OCI-LY1 (cell line): ENCODE data around the gene ANO2.

Experiments used
- H2AFZ ChIP-seq: fragments of 200-600 bp; sonication (generic), shearing (Covaris generic); 2 replicates; pipeline ENCODE4 v1.6.0; 2014; ENCODE audit warnings: antibody characterized with exemption, mild to moderate bottlenecking, low read length
- H3F3A ChIP-seq: fragments of 200-600 bp; sonication (generic), shearing (Covaris generic); 2 replicates; pipeline ENCODE4 v1.6.0; 2014; ENCODE audit warnings: mild to moderate bottlenecking, antibody characterized with exemption, low read length, moderate library complexity; ENCODE audit not compliant: insufficient read depth
- H3K27ac ChIP-seq: fragments of 200-600 bp; sonication (generic); 2 replicates; pipeline ENCODE4 v1.5.1; 2014; ENCODE audit warnings: low read length, mixed run types, mild to moderate bottlenecking, low read depth; ENCODE audit not compliant: poor library complexity, severe bottlenecking
- H3K27me3 ChIP-seq: fragments of 200-600 bp; sonication (generic); 2 replicates; pipeline ENCODE4 v1.6.0; 2014; ENCODE audit warnings: antibody characterized with exemption, mild to moderate bottlenecking, low read length, moderate library complexity; ENCODE audit not compliant: insufficient read depth
- H3K36me3 ChIP-seq: fragments of 200-600 bp; sonication (generic); 2 replicates; pipeline ENCODE4 v1.6.1; 2014; ENCODE audit warnings: mild to moderate bottlenecking, antibody characterized with exemption, low read length, moderate library complexity, mixed read lengths; ENCODE audit not compliant: insufficient read depth
- H3K4me1 ChIP-seq: fragments of 200-600 bp; sonication (generic); 2 replicates; pipeline ENCODE4 v1.5.1; 2014; ENCODE audit warnings: mild to moderate bottlenecking, low read length, moderate library complexity; ENCODE audit not compliant: insufficient read depth, severe bottlenecking
- H3K4me2 ChIP-seq: fragments of 200-600 bp; sonication (generic), shearing (Covaris generic); 2 replicates; pipeline ENCODE4 v1.6.1; 2014; ENCODE audit warnings: low read length
- H3K4me3 ChIP-seq: fragments of 200-600 bp; sonication (generic); 2 replicates; pipeline ENCODE4 v1.5.1; 2014; ENCODE audit warnings: low read length, low read depth, mild to moderate bottlenecking, mixed read lengths; ENCODE audit not compliant: poor library complexity, severe bottlenecking
- H3K79me2 ChIP-seq: fragments of 200-600 bp; shearing (Covaris generic); 2 replicates; pipeline ENCODE4 v1.6.1; 2016; ENCODE audit warnings: mixed run types, low read length, mixed read lengths; ENCODE audit not compliant: insufficient read depth
- H3K9ac ChIP-seq: fragments of 200-600 bp; sonication (generic), shearing (Covaris generic); 2 replicates; pipeline ENCODE4 v1.6.1; 2014; ENCODE audit warnings: mild to moderate bottlenecking, low read length, mixed read lengths
- H3K9me2 ChIP-seq: fragments of 200-600 bp; sonication (generic), shearing (Covaris generic); 2 replicates; pipeline ENCODE4 v1.6.1; 2014; ENCODE audit warnings: low read depth, mild to moderate bottlenecking, low read length, mixed read lengths
- H3K9me3 ChIP-seq: fragments of 200-600 bp; shearing (Covaris generic); 2 replicates; pipeline ENCODE4 v1.6.1; 2014; ENCODE audit warnings: low read length, mixed read lengths
- H4K20me1 ChIP-seq: fragments of 200-600 bp; sonication (generic), shearing (Covaris generic); 2 replicates; pipeline ENCODE4 v1.6.0; 2016; ENCODE audit warnings: mild to moderate bottlenecking, low read length; ENCODE audit not compliant: insufficient read depth
- CTCF ChIP-seq: fragments of 200-600 bp; sonication (generic), shearing (Covaris generic); IDR thresholded peaks from 2 replicates; pipeline ENCODE4 v1.5.1; 2017; ENCODE audit warnings: mild to moderate bottlenecking, antibody characterized with exemption, low read length, moderate library complexity, mixed read lengths
- EZH2 ChIP-seq: fragments of 200-600 bp; sonication (generic), shearing (Covaris generic); IDR thresholded peaks from 2 replicates; pipeline ENCODE4 v1.8.0; 2017; ENCODE audit warnings: borderline replicate concordance, mixed run types, mild to moderate bottlenecking, antibody characterized with exemption, low read length, moderate library complexity, mixed read lengths

The ANO2 gene

GRCh38 chr12:5565933-5566599 is 379.0 kb downstream of the ANO2 start:
- no peaks in the 10 kb centered on the region for H3K36me3 ChIP-seq
- TF ChIP-seq CTCF = no peak
- no peak for TF ChIP-seq EZH2
- H3K9me3 ChIP-seq = no peaks in the 10 kb centered on the region
- no peaks in the 10 kb centered on the region for H3F3A ChIP-seq
- H3K9me2 ChIP-seq = no peaks in the 10 kb centered on the region
- H3K27ac ChIP-seq = no peak overlapping the region
- H3K27me3 ChIP-seq = no peaks in the 10 kb centered on the region
- no peaks in the 10 kb centered on the region for H4K20me1 ChIP-seq
- H3K9ac ChIP-seq = no peak overlapping the region
- H3K79me2 ChIP-seq = no peaks in the 10 kb centered on the region
- H2AFZ ChIP-seq = no peak overlapping the region
- H3K4me3 ChIP-seq = no peak overlapping the region
- no peak overlapping the region for H3K4me2 ChIP-seq
- no peaks in the 10 kb centered on the region for H3K4me1 ChIP-seq

- Histone ChIP-seq H3K4me1 (no peaks in the 10 kb centered on the region), H3K79me2 (no peaks in the 10 kb centered on the region), H3K4me3 (no peak overlapping the region), H3K9me2 (no peaks in the 10 kb centered on the region), H2AFZ (no peak overlapping the region), H3K4me2 (no peak overlapping the region), H3K9ac (no peak overlapping the region), H3K9me3 (no peaks in the 10 kb centered on the region), H4K20me1 (no peaks in the 10 kb centered on the region), H3F3A (no peaks in the 10 kb centered on the region), H3K36me3 (no peaks in the 10 kb centered on the region), H3K27ac (no peak overlapping the region), H3K27me3 (no peaks in the 10 kb centered on the region)
- TF ChIP-seq CTCF (no peak), EZH2 (no peak)
These were observed 382.5 kb downstream of the ANO2 start for GRCh38 chr12:5562581-5562980.

GRCh38 chr12:5561846-5562245 is 383.2 kb downstream of the ANO2 start:
- H3F3A ChIP-seq = no peaks in the 10 kb centered on the region
- H3K9me3 ChIP-seq = no peaks in the 10 kb centered on the region
- no peak overlapping the region for H2AFZ ChIP-seq
- H3K4me3 ChIP-seq = no peak overlapping the region
- no peaks in the 10 kb centered on the region for H3K79me2 ChIP-seq
- no peaks in the 10 kb centered on the region for H4K20me1 ChIP-seq
- no peaks in the 10 kb centered on the region for H3K27me3 ChIP-seq
- H3K9ac ChIP-seq = no peak overlapping the region
- H3K36me3 ChIP-seq = no peaks in the 10 kb centered on the region
- no peaks in the 10 kb centered on the region for H3K4me1 ChIP-seq
- TF ChIP-seq EZH2 = no peak
- no peak for TF ChIP-seq CTCF
- no peak overlapping the region for H3K4me2 ChIP-seq
- H3K27ac ChIP-seq = no peak overlapping the region
- H3K9me2 ChIP-seq = no peaks in the 10 kb centered on the region
